Measurements from ENCODE around the gene RALGAPA1.

DNA sequence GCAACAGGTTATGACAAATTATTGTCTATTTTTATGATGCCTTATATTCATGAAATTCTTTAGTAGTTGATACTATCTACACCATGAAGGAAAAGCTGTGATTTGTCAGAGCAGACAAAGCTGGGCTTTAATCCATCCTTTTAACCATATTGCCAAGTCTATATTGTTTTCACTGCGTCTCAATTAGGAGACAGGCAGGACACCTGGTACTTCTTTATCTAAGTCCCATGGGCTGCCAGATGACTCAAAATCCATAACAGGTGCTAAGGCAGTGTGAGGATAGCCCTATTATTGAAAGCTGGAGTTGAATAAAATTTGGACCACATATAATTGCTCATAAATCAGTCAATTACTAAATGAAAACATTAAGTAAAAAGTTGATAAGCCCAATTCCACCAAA lies 252.5 kb downstream of the RALGAPA1 start:
- TF ChIP-seq, protein P1, sequence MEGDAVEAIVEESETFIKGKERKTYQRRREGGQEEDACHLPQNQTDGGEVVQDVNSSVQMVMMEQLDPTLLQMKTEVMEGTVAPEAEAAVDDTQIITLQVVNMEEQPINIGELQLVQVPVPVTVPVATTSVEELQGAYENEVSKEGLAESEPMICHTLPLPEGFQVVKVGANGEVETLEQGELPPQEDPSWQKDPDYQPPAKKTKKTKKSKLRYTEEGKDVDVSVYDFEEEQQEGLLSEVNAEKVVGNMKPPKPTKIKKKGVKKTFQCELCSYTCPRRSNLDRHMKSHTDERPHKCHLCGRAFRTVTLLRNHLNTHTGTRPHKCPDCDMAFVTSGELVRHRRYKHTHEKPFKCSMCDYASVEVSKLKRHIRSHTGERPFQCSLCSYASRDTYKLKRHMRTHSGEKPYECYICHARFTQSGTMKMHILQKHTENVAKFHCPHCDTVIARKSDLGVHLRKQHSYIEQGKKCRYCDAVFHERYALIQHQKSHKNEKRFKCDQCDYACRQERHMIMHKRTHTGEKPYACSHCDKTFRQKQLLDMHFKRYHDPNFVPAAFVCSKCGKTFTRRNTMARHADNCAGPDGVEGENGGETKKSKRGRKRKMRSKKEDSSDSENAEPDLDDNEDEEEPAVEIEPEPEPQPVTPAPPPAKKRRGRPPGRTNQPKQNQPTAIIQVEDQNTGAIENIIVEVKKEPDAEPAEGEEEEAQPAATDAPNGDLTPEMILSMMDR (IDR thresholded peaks at IDR 0.05; ENCODE audit: insufficient read depth, low read length), result no peak
- TF ChIP-seq, protein P2, sequence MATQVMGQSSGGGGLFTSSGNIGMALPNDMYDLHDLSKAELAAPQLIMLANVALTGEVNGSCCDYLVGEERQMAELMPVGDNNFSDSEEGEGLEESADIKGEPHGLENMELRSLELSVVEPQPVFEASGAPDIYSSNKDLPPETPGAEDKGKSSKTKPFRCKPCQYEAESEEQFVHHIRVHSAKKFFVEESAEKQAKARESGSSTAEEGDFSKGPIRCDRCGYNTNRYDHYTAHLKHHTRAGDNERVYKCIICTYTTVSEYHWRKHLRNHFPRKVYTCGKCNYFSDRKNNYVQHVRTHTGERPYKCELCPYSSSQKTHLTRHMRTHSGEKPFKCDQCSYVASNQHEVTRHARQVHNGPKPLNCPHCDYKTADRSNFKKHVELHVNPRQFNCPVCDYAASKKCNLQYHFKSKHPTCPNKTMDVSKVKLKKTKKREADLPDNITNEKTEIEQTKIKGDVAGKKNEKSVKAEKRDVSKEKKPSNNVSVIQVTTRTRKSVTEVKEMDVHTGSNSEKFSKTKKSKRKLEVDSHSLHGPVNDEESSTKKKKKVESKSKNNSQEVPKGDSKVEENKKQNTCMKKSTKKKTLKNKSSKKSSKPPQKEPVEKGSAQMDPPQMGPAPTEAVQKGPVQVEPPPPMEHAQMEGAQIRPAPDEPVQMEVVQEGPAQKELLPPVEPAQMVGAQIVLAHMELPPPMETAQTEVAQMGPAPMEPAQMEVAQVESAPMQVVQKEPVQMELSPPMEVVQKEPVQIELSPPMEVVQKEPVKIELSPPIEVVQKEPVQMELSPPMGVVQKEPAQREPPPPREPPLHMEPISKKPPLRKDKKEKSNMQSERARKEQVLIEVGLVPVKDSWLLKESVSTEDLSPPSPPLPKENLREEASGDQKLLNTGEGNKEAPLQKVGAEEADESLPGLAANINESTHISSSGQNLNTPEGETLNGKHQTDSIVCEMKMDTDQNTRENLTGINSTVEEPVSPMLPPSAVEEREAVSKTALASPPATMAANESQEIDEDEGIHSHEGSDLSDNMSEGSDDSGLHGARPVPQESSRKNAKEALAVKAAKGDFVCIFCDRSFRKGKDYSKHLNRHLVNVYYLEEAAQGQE (IDR thresholded peaks at IDR 0.05; ENCODE audit: insufficient replicate concordance, low read depth), result no peak
